BLaER1 (cell line): ENCODE results near the gene BICC1.
A peak's percentile ranks its signal among the peaks of the same experiment; 100 is the strongest.

Source experiments
- H3K27ac ChIP-seq: shearing (Covaris generic); formaldehyde crosslinking; 2 replicates; pipeline ENCODE4 v1.8.1; 2022
- H3K27me3 ChIP-seq: shearing (Covaris generic); formaldehyde crosslinking; 2 replicates; pipeline ENCODE4 v1.8.1; 2022
- H3K36me3 ChIP-seq: shearing (Covaris generic); formaldehyde crosslinking; 2 replicates; pipeline ENCODE4 v1.8.1; 2022
- H3K4me1 ChIP-seq: shearing (Covaris generic); formaldehyde crosslinking; 2 replicates; pipeline ENCODE4 v1.8.1; 2022
- H3K4me2 ChIP-seq: shearing (Covaris generic); formaldehyde crosslinking; 2 replicates; pipeline ENCODE4 v1.8.1; 2022
- H3K4me3 ChIP-seq: shearing (Covaris generic); formaldehyde crosslinking; 2 replicates; pipeline ENCODE4 v1.8.1; 2022
- H3K9ac ChIP-seq: shearing (Covaris generic); formaldehyde crosslinking; 2 replicates; pipeline ENCODE4 v1.8.1; 2022
- H3K9me3 ChIP-seq: shearing (Covaris generic); formaldehyde crosslinking; 2 replicates; pipeline ENCODE4 v1.8.1; 2022
- H4K20me1 ChIP-seq: shearing (Covaris generic); formaldehyde crosslinking; 2 replicates; pipeline ENCODE4 v1.8.1; 2022
- Cebpa-rat ChIP-seq: shearing (Covaris generic); IDR thresholded peaks from 2 replicates; pipeline ENCODE4 v1.8.1; 2022

The BICC1 gene

GRCh38 chr10:58691528-58691927, 178.9 kb downstream of the BICC1 start:
- H3K4me1 ChIP-seq: no peaks in the 10 kb centered on the region

DNA sequence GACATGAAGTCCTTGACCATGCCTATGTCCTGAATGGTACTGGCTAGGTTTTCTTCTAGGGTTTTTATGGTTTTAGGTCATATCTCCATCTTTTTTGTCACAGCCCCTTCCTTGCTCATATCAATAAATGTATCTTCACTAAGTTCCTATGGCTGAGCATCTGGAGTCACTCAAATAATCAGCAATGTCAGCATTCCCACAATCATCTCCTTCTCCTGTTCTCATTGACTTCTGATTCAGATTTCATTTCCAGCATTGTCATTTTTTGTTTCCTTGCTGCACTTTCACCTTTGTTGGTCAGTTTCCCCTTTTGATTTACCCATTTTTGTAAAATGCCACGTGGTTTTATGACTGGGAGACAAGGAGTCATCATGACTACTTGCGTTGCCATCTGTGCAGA, 181.2 kb downstream of the BICC1 start:
- TF ChIP-seq Cebpa-rat: no peak
- H3K4me1 ChIP-seq: 0 out of 2 replicates have a peak, but pooled peaks cover 4% of the 10 kb centered on the region

More at GRCh38 chr10:58691528-58691927, 178.9 kb downstream of the BICC1 start:
- no peaks in the 10 kb centered on the region for H3K36me3 ChIP-seq
- no peak overlapping the region for H3K27ac ChIP-seq
- no peak for TF ChIP-seq Cebpa-rat
- no peaks in the 10 kb centered on the region for H4K20me1 ChIP-seq
- no peak overlapping the region for H3K4me2 ChIP-seq
- no peak overlapping the region for H3K9ac ChIP-seq
- peaks cover 9% of the 10 kb centered on the region; the same call in 1 of the 2 replicates for H3K9me3 ChIP-seq
- no peak overlapping the region for H3K4me3 ChIP-seq
- no peaks in the 10 kb centered on the region for H3K27me3 ChIP-seq

DNA sequence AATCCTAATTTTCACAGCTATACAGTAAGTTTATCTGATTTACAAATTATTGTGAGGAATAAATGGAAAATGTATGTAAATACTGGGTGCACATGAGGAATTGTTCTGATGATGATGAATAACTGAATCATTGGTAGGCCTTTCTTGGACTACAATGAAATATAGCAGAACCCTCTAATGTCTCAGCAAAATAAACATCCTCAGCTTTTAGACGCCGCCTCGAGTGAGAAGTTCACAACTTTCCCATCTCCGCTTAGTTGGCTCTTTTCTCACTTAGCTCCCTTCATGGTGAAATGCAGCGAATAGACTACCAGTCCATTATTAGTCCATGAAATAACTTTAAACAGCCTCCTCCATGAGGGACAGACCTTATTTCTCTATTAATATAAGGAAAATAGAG, 182.3 kb downstream of the BICC1 start:
- no peaks in the 10 kb centered on the region for H3K27me3 ChIP-seq
- H4K20me1 ChIP-seq: no peaks in the 10 kb centered on the region
- H3K9me3 ChIP-seq: no peaks in the 10 kb centered on the region
- no peak overlapping the region for H3K4me2 ChIP-seq
- no peak overlapping the region for H3K27ac ChIP-seq
- H3K9ac ChIP-seq: no peak overlapping the region
- no peak overlapping the region for H3K4me3 ChIP-seq
- H3K36me3 ChIP-seq: no peaks in the 10 kb centered on the region
- TF ChIP-seq Cebpa-rat: no peak
- H3K4me1 ChIP-seq: 0 out of 2 replicates have a peak, but pooled peaks cover 4% of the 10 kb centered on the region

More for the DNA sequence above, 181.2 kb downstream of the BICC1 start:
- no peaks in the 10 kb centered on the region for H3K36me3 ChIP-seq
- H3K4me3 ChIP-seq: no peak overlapping the region
- no peaks in the 10 kb centered on the region for H3K9me3 ChIP-seq
- no peak overlapping the region for H3K9ac ChIP-seq
- H3K4me2 ChIP-seq: no peak overlapping the region
- no peaks in the 10 kb centered on the region for H4K20me1 ChIP-seq
- no peaks in the 10 kb centered on the region for H3K27me3 ChIP-seq
- H3K27ac ChIP-seq: no peak overlapping the region

- TF ChIP-seq Cebpa-rat: no peak
- Histone ChIP-seq H3K4me1 (0 out of 2 replicates have a peak, but pooled peaks cover 4% of the 10 kb centered on the region), H3K9ac (no peak overlapping the region), H3K27ac (no peak overlapping the region), H3K9me3 (no peaks in the 10 kb centered on the region), H3K36me3 (no peaks in the 10 kb centered on the region), H3K4me2 (no peak overlapping the region), H3K27me3 (no peaks in the 10 kb centered on the region), H3K4me3 (no peak overlapping the region), H4K20me1 (no peaks in the 10 kb centered on the region)
These were observed 184.1 kb downstream of the BICC1 start for GRCh38 chr10:58696736-58697135.

- Histone ChIP-seq H3K4me2 (0 out of 2 replicates have a peak overlapping the region, but pooled peaks have one; percentile 7), H3K4me3 (no peak overlapping the region), H3K4me1 (0 out of 2 replicates have a peak, but pooled peaks cover 4% of the 10 kb centered on the region), H3K36me3 (no peaks in the 10 kb centered on the region), H3K9me3 (no peaks in the 10 kb centered on the region), H4K20me1 (no peaks in the 10 kb centered on the region), H3K9ac (no peak overlapping the region), H3K27ac (no peak overlapping the region), H3K27me3 (no peaks in the 10 kb centered on the region)
- TF ChIP-seq Cebpa-rat: no peak
These were observed 185.0 kb downstream of the BICC1 start for GRCh38 chr10:58697691-58698090.

DNA sequence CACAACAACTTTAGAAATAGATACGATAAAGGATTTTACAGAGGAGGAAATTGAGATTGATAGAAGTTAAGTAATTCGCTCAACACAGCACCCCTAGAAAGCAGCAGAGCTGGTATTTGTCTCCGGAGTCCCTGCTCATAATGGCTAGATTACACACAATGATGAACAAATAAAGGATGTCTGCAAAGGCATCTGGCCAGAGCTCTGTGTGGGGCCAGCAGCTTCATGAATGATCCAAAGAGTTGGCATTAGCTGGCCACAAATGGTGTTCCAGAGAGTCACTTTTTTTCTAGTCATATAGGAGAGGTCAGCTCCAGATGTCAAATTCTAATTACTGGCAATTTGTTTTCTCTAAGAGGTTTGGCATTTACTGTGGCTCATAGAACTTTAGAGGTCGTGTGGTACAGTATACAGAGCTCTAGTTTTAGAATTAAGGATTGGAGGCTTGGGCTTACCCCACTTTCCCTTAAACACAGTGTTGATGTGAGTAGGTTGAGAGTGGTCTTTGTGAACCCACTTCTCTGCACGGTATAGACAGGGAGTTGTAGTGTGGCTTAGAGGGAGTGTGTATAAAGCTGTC, 186.2 kb downstream of the BICC1 start:
- Histone ChIP-seq H3K9ac (no peak overlapping the region), H3K4me2 (no peak overlapping the region), H3K4me1 (0 out of 2 replicates have a peak, but pooled peaks cover 4% of the 10 kb centered on the region), H3K4me3 (no peak overlapping the region), H3K9me3 (no peaks in the 10 kb centered on the region), H4K20me1 (no peaks in the 10 kb centered on the region), H3K27ac (no peak overlapping the region), H3K36me3 (no peaks in the 10 kb centered on the region), H3K27me3 (no peaks in the 10 kb centered on the region)
- no peak for TF ChIP-seq Cebpa-rat

- Histone ChIP-seq H4K20me1 (no peaks in the 10 kb centered on the region), H3K9me3 (no peaks in the 10 kb centered on the region), H3K27ac (no peak overlapping the region), H3K36me3 (no peaks in the 10 kb centered on the region), H3K4me3 (no peak overlapping the region), H3K4me1 (0 out of 2 replicates have a peak, but pooled peaks cover 4% of the 10 kb centered on the region), H3K9ac (no peak overlapping the region), H3K27me3 (no peaks in the 10 kb centered on the region), H3K4me2 (no peak overlapping the region)
- TF ChIP-seq Cebpa-rat: no peak
These were observed 187.9 kb downstream of the BICC1 start for GRCh38 chr10:58700591-58700990.

DNA sequence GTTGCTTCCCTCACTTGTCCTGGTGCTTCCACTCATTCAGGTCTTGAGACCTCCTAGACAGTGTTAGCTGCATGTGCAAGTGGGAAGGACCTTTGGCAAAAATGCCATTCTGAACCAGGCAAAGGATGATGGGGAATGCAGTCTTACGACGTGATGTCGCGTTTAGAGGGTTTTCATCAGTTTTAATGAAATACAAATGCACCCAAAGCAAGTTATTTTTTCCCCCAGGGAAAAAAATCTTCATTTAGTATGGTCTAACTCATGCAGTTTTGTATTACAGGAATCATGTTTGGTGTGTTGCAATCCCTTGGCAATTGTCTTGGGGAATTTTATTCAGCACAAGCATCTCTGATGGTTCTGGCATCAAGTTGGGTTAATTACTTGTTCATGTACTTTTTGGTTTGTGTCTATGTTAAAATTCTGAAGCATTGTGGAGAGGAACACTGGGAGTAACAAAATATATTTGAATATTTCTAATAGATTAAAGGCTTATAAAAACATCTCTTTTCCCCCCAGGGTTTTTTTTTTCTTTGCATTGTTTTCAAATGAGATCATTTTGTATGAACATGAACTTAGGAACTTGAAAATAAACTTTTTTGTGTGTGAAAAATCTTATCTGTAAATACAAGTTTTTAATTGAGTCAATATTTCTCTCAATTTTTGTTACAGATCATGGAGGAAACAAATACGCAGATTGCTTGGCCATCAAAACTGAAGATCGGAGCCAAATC, 188.9 kb downstream of the BICC1 start:
- Histone ChIP-seq H3K4me1 (0 out of 2 replicates have a peak, but pooled peaks cover 4% of the 10 kb centered on the region), H4K20me1 (no peaks in the 10 kb centered on the region), H3K9me3 (no peaks in the 10 kb centered on the region), H3K4me2 (no peak overlapping the region), H3K9ac (no peak overlapping the region), H3K27me3 (no peaks in the 10 kb centered on the region), H3K36me3 (no peaks in the 10 kb centered on the region), H3K27ac (no peak overlapping the region), H3K4me3 (no peak overlapping the region)
- TF ChIP-seq Cebpa-rat: no peak

GRCh38 chr10:58704226-58704625, 191.6 kb downstream of the BICC1 start:
- no peaks in the 10 kb centered on the region for H4K20me1 ChIP-seq
- H3K9ac ChIP-seq: no peak overlapping the region
- H3K27ac ChIP-seq: no peak overlapping the region
- H3K4me1 ChIP-seq: no peaks in the 10 kb centered on the region
- no peaks in the 10 kb centered on the region for H3K9me3 ChIP-seq
- H3K4me3 ChIP-seq: no peak overlapping the region
- no peaks in the 10 kb centered on the region for H3K27me3 ChIP-seq
- no peak for TF ChIP-seq Cebpa-rat
- H3K4me2 ChIP-seq: no peak overlapping the region
- no peaks in the 10 kb centered on the region for H3K36me3 ChIP-seq

GRCh38 chr10:58704671-58705141, 192.0 kb downstream of the BICC1 start:
- H4K20me1 ChIP-seq: no peaks in the 10 kb centered on the region
- no peaks in the 10 kb centered on the region for H3K27me3 ChIP-seq
- no peak overlapping the region for H3K27ac ChIP-seq
- H3K4me2 ChIP-seq: no peak overlapping the region
- no peaks in the 10 kb centered on the region for H3K36me3 ChIP-seq
- H3K9ac ChIP-seq: no peak overlapping the region
- no peaks in the 10 kb centered on the region for H3K4me1 ChIP-seq
- TF ChIP-seq Cebpa-rat: no peak
- H3K4me3 ChIP-seq: no peak overlapping the region
- no peaks in the 10 kb centered on the region for H3K9me3 ChIP-seq
